HEK293T (cell line): ENCODE results near the gene EYS.

Source experiments
- BHLHE40 ChIP-seq: fragments of 450-650 bp; IDR thresholded peaks from 2 replicates; pipeline ENCODE4 v1.6.1; 2016; ENCODE audit warnings: mild to moderate bottlenecking, moderate library complexity, borderline replicate concordance
- FOXA1 ChIP-seq: fragments of 450-650 bp; IDR thresholded peaks from 2 replicates; pipeline ENCODE4 v1.6.1; 2016; ENCODE audit warnings: mild to moderate bottlenecking
- FOXM1 ChIP-seq: fragments of 450-650 bp; IDR thresholded peaks from 2 replicates; pipeline ENCODE4 v1.6.1; 2017; ENCODE audit warnings: mild to moderate bottlenecking, borderline replicate concordance
- L3MBTL2 ChIP-seq: fragments of 450-650 bp; conservative IDR thresholded peaks from 2 replicates; pipeline ENCODE4 v1.6.1; 2016; ENCODE audit warnings: mild to moderate bottlenecking
- SUZ12 ChIP-seq: fragments of 450-650 bp; IDR thresholded peaks from 2 replicates; pipeline ENCODE4 v1.6.1; 2016; ENCODE audit warnings: mild to moderate bottlenecking

DNA sequence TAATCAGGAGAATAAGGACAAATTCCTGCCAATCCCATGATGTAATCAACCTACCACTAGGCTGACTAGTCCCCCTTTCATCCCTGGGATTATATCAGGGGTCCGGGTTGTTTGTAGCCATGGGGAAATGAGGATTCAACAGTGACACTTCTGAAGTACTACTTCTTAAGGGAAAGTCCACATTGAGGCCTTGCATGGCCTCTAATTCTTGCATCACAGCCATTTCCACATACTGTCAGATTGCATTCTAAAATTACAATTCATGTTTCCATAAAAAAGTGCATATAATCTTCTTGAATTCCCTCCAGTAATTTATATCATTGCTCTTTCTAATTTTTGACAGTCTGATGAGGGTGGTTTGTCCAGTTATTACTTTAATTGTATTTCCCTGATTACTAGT is 1887.2 kb downstream of the EYS start:
- TF ChIP-seq FOXM1 (no peak), SUZ12 (no peak), BHLHE40 (no peak), FOXA1 (no peak), L3MBTL2 (no peak)
